HepG2 (cell line): ENCODE data around the gene PKP3. TPM values are rescaled to one million over a fixed set of nuclear protein-coding genes. Genes with fewer than 3 reads are reported as not detected.

ENCODE experiments used
- ATAC-seq: fragments of 200-7000 bp; cut with Tn5 transposase; 3 replicates; pipeline ENCODE4 v1.9.1; 2020; ENCODE audit warnings: mild to moderate bottlenecking, moderate library complexity
- BruUV-seq: library from RNA; stranded (reverse); fragments of 400-500 nt; replicated peaks from 2 replicates; lab custom pipeline; 2021; lab: Mats Ljungman, UMichigan
- CTCF ChIA-PET: fragments of 300-600 bp; formaldehyde crosslinking; extraction: SDS; loops from one replicate; lab custom pipeline; 2021; ENCODE audit warnings: low total read pairs, inconsistent platforms, low intra/inter-chr PET ratio; lab: Yijun Ruan, JAX
- POLR2A ChIA-PET: fragments of 350-600 bp; sonication (Branson Sonifier 250); formaldehyde crosslinking; loops from one replicate; lab custom pipeline; 2020; ENCODE audit warnings: antibody characterized with exemption, inconsistent platforms; lab: Yijun Ruan, JAX
- DNase-seq: peaks from one replicate; pipeline ENCODE4 v3.0.0-alpha.2; 2015; ENCODE audit warnings: low spot score
- FAIRE-seq: peaks from 3 replicates; lab custom pipeline; 2011; peaks lifted over from hg19 to GRCh38; lab: Jason Lieb, UNC
- H2AFZ ChIP-seq: one replicate; pipeline ENCODE4 v1.6.1; 2011; ENCODE audit warnings: low read length, inconsistent platforms
- H3K27ac ChIP-seq: fragments of 300-600 bp; 3 replicates; pipeline ENCODE4 v1.8.0; 2011; ENCODE audit warnings: mixed run types, mild to moderate bottlenecking, mixed read lengths, low read length, inconsistent platforms; ENCODE audit not compliant: insufficient read depth; ENCODE audit errors: extremely low read length
- H3K27me3 ChIP-seq, 2 experiments: fragments of 200-600 bp in 1 of 2; 2 replicates in 1 of 2; 3 replicates in 1 of 2; pipeline versions ENCODE4 v1.6.0 to v1.8.0; 2011; ENCODE audit warnings: low read length in 2 of 2, mild to moderate bottlenecking in 2 of 2, moderate library complexity in 2 of 2, inconsistent platforms in 1 of 2; ENCODE audit not compliant: insufficient read depth in 2 of 2, control insufficient read depth in 1 of 2
- H3K36me3 ChIP-seq, 2 experiments: fragments of 200-600 bp in 1 of 2; replicated peaks in 1 of 2; 2 replicates in 1 of 2; 3 replicates in 1 of 2; pipeline versions ENCODE4 v1.5.1 to v1.8.0; 2011; ENCODE audit warnings: low read length in 2 of 2, inconsistent platforms in 1 of 2; ENCODE audit not compliant: insufficient read depth in 2 of 2, control insufficient read depth in 1 of 2
- H3K4me1 ChIP-seq: 2 replicates; pipeline ENCODE4 v1.5.1; 2012; ENCODE audit warnings: low read length, inconsistent platforms; ENCODE audit not compliant: insufficient read depth
- H3K4me2 ChIP-seq: 2 replicates; pipeline ENCODE4 v1.6.0; 2011; ENCODE audit warnings: low read depth, low read length, inconsistent platforms
- H3K4me3 ChIP-seq, 3 experiments: fragments of 200-600 bp in 1 of 3; sonication (generic), shearing (Covaris generic) in 1 of 3; replicated peaks in 1 of 3; 2 replicates each; pipeline ENCODE4 v1.5.1; 2011 to 2016; ENCODE audit warnings: low read length in 3 of 3, inconsistent platforms in 2 of 3, low read depth in 2 of 3, mild to moderate bottlenecking in 2 of 3, control low read depth in 1 of 3, mixed read lengths in 1 of 3; ENCODE audit not compliant: insufficient read depth in 1 of 3
- H3K79me2 ChIP-seq: one replicate; pipeline ENCODE4 v1.6.1; 2011; ENCODE audit warnings: low read length, inconsistent platforms; ENCODE audit not compliant: insufficient read depth
- H3K9ac ChIP-seq: 2 replicates; pipeline ENCODE4 v1.6.0; 2011; ENCODE audit warnings: mild to moderate bottlenecking, low read depth, low read length, inconsistent platforms; ENCODE audit not compliant: insufficient read depth
- H3K9me3 ChIP-seq: 2 replicates; pipeline ENCODE4 v1.5.1; 2012; ENCODE audit warnings: mild to moderate bottlenecking, low read length
- H4K20me1 ChIP-seq: 2 replicates; pipeline ENCODE4 v1.6.0; 2011; ENCODE audit warnings: inconsistent platforms, mild to moderate bottlenecking, low read length, moderate library complexity; ENCODE audit not compliant: insufficient read depth
- ATF7-NPFF ChIP-seq: sonication (generic); formaldehyde crosslinking; IDR thresholded peaks from 2 replicates; pipeline ENCODE4 v1.8.1; 2023; ENCODE audit warnings: mild to moderate bottlenecking, low read depth, missing genetic modification reagents, moderate library complexity
- CHCHD3 ChIP-seq: sonication (generic); formaldehyde crosslinking; IDR thresholded peaks from 2 replicates; pipeline ENCODE4 v1.8.0; 2022; ENCODE audit warnings: mild to moderate bottlenecking, missing genetic modification reagents, moderate library complexity
- GLMP ChIP-seq: sonication (generic); formaldehyde crosslinking; IDR thresholded peaks from 2 replicates; pipeline ENCODE4 v1.9.0; 2021; ENCODE audit warnings: missing genetic modification reagents, mild to moderate bottlenecking, borderline replicate concordance
- HNF1A ChIP-seq, 2 experiments: sonication (generic) in 1 of 2; formaldehyde crosslinking in 1 of 2; IDR thresholded peaks; 2 replicates each; pipeline versions ENCODE4 v1.4.0 to v1.6.1; 2016 to 2020; ENCODE audit warnings: borderline replicate concordance in 1 of 2, low read depth in 1 of 2, mild to moderate bottlenecking in 1 of 2, missing genetic modification reagents in 1 of 2
- HNF4A ChIP-seq: sonication (generic); formaldehyde crosslinking; IDR thresholded peaks from 2 replicates; pipeline ENCODE4 v1.4.0; 2020; ENCODE audit warnings: missing genetic modification reagents
- MLLT10 ChIP-seq: sonication (generic); formaldehyde crosslinking; IDR thresholded peaks from 2 replicates; pipeline ENCODE4 v1.4.0; 2020; ENCODE audit warnings: missing genetic modification reagents
- NFKB2 ChIP-seq: sonication (generic); formaldehyde crosslinking; IDR thresholded peaks from 2 replicates; pipeline ENCODE4 v1.4.0; 2020; ENCODE audit warnings: missing genetic modification reagents, borderline replicate concordance
- PAWR ChIP-seq: sonication (generic); formaldehyde crosslinking; IDR thresholded peaks from 2 replicates; pipeline ENCODE4 v1.4.0; 2020; ENCODE audit warnings: missing genetic modification reagents, mild to moderate bottlenecking, borderline replicate concordance
- SMAD3 ChIP-seq: sonication (generic); formaldehyde crosslinking; IDR thresholded peaks from 2 replicates; pipeline ENCODE4 v1.4.0; 2020; ENCODE audit warnings: missing genetic modification reagents
- SMAD9 ChIP-seq: sonication (generic); formaldehyde crosslinking; IDR thresholded peaks from 2 replicates; pipeline ENCODE4 v1.5.1; 2020; ENCODE audit warnings: mild to moderate bottlenecking, missing genetic modification reagents
- SP4 ChIP-seq: sonication (generic); formaldehyde crosslinking; IDR thresholded peaks from 2 replicates; pipeline ENCODE4 v1.8.1; 2023; ENCODE audit warnings: mild to moderate bottlenecking, missing genetic modification reagents
- TFE3 ChIP-seq: IDR thresholded peaks from 2 replicates; pipeline ENCODE4 v1.6.1; 2016
- TGIF2 ChIP-seq: IDR thresholded peaks from 2 replicates; pipeline ENCODE4 v1.6.1; 2016; ENCODE audit warnings: control low read depth, missing compliant biosample characterization
- ZNF580 ChIP-seq: IDR thresholded peaks from 2 replicates; pipeline ENCODE4 v1.6.1; 2016; ENCODE audit warnings: low read depth, borderline replicate concordance
- ZNF619 ChIP-seq: sonication (generic); formaldehyde crosslinking; IDR thresholded peaks from 2 replicates; pipeline ENCODE4 v1.4.0; 2020; ENCODE audit warnings: mild to moderate bottlenecking, missing genetic modification reagents
- WGBS: methylation state at CpG from one replicate; pipeline ENCODE4 v1.1.6; 2017; ENCODE audit warnings: low lambda C conversion rate; 5-methylcytosine and 5-hydroxymethylcytosine counted together
- in situ Hi-C: cut with HindIII; loops from 2 replicates; pipeline ENCODE4 v1.10.0; 2017; ENCODE audit warnings: low pct_unique_long_range_greater_than_20kb; ENCODE audit not compliant: extremely low pct_ligation_motif_present
- intact Hi-C: fragments of 100-400 bp; cut with micrococcal nuclease; formaldehyde crosslinking; loops from one replicate; pipeline ENCODE4 v1.10.0; 2022; ENCODE audit not compliant: unreplicated experiment
- polyA plus RNA-seq, 8 experiments: library from polyadenylated mRNA; depleted of rRNA in 3 of 8; stranded (reverse) in 7 of 8; unstranded in 1 of 8; fragments of >200 nt; fragmentation: Illumina TruSeq in 4 of 8; extraction: Trizol in 4 of 8; gene quantifications; 2 replicates each; pipeline versions ENCODE4 v1.2.1 to v1.2.3, GENCODE V29; 2011 to 2016; ENCODE audit warnings: low read depth in 4 of 8, missing spikeins in 1 of 8, mixed read lengths in 1 of 8; ENCODE audit not compliant: insufficient read depth in 1 of 8
- total RNA-seq, 5 experiments: library from RNA; depleted of rRNA; stranded (reverse); fragments of >200 nt; fragmentation: Illumina TruSeq; extraction: Trizol; gene quantifications; 2 replicates each; pipeline ENCODE4 v1.2.3, GENCODE V29; 2016; ENCODE audit warnings: low read depth in 1 of 5
- TF ChIP-seq, protein P1 (sequence below): sonication (generic); formaldehyde crosslinking; IDR thresholded peaks from 2 replicates; pipeline ENCODE4 v1.4.0; 2020; ENCODE audit warnings: missing genetic modification reagents

Gene PKP3
- total and polyA plus RNA-seq, 2 of the 13 experiments (the other 11 are each of a cell fraction or from before 2014, with no cell fraction given), result 18.0 to 28.7 TPM

DNA sequence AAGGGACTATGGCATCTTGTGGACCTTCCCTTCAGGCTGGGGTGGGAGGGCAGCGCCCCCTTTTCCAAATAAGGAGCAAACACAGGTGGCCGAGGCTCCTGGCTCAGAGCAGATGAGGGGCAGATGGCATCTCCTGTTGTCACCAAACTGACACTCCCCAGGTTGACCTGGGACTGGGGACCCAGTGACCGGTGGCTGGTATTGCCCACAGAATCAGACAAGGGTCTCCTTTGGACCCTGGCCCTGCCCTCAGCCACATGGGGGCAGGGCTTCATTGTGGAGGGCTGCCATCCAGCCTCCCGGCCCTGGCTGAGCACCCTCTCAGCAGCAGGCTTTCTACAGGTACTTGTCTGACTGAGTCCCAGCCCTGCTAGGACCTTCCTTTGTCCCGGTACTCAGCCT is 21.6 kb downstream of the PKP3 start:
- peak overlapping the region; percentile 67 for H3K4me2 ChIP-seq
- ATAC-seq (peak; percentile 38), FAIRE-seq (no peak), DNase-seq (no peak)
- in situ Hi-C loops (no loop called here), intact Hi-C loops (no loop called here)
- H4K20me1 ChIP-seq, result no peaks in the 10 kb centered on the region
- no peaks in the 10 kb centered on the region for H3K79me2 ChIP-seq
- H3K36me3 ChIP-seq, result no peaks in the 10 kb centered on the region
- no peak overlapping the region for H3K27ac ChIP-seq
- POLR2A ChIA-PET, result interaction anchor here (1.5 to 2.8 kb wide), 5 partner anchors 26 to 90 kb away, joined by 6 to 14 read pairs (median 7); partner anchors contain the start of genes ANO9 and RNH1
- 0% methylated on average over 1 of the region's 5 CpGs for WGBS
- peak overlapping the region; percentile 36 to 67 (median 42) for H3K4me3 ChIP-seq
- no peaks in the 10 kb centered on the region for H3K9me3 ChIP-seq
- peaks cover 39% of the 10 kb centered on the region for H3K4me1 ChIP-seq
- H3K9ac ChIP-seq, result no peak overlapping the region
- no TSS peak for BruUV-seq
- CTCF ChIA-PET, result no interaction called here
- no peak overlapping the region for H2AFZ ChIP-seq
- peaks cover 2 to 10% of the 10 kb centered on the region in 2 experiments; a peak in 1 of 5 replicates for H3K27me3 ChIP-seq
- no peak for TF ChIP-seq CHCHD3
- TF ChIP-seq ZNF619, result no peak
- no peak for TF ChIP-seq TFE3 (CRISPR knock-in tag)
- TF ChIP-seq HNF1A (IDR thresholded peaks at IDR 0.05; ENCODE audit: low read depth), result no peak
- no peak for TF ChIP-seq HNF1A (CRISPR knock-in tag; IDR thresholded peaks at IDR 0.05; ENCODE audit: borderline replicate concordance)
- no peak for TF ChIP-seq SMAD3 (CRISPR knock-in tag)
- TF ChIP-seq SMAD9, result no peak
- TF ChIP-seq MLLT10 (CRISPR knock-in tag), result no peak
- TF ChIP-seq ATF7-NPFF, result no peak
- TF ChIP-seq ZNF580 (CRISPR knock-in tag), result no peak
- TF ChIP-seq GLMP (CRISPR knock-in tag), result no peak
- no peak for TF ChIP-seq SP4
- TF ChIP-seq PAWR, result no peak
- TF ChIP-seq HNF4A, result peak; percentile 25; the same call in 1 of the 2 replicates
- TF ChIP-seq, protein P1, sequence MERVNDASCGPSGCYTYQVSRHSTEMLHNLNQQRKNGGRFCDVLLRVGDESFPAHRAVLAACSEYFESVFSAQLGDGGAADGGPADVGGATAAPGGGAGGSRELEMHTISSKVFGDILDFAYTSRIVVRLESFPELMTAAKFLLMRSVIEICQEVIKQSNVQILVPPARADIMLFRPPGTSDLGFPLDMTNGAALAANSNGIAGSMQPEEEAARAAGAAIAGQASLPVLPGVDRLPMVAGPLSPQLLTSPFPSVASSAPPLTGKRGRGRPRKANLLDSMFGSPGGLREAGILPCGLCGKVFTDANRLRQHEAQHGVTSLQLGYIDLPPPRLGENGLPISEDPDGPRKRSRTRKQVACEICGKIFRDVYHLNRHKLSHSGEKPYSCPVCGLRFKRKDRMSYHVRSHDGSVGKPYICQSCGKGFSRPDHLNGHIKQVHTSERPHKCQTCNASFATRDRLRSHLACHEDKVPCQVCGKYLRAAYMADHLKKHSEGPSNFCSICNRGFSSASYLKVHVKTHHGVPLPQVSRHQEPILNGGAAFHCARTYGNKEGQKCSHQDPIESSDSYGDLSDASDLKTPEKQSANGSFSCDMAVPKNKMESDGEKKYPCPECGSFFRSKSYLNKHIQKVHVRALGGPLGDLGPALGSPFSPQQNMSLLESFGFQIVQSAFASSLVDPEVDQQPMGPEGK (CRISPR knock-in tag), result peak; percentile 9; the same call in 1 of the 2 replicates
- no peak for TF ChIP-seq TGIF2 (CRISPR knock-in tag)
- TF ChIP-seq NFKB2 (CRISPR knock-in tag), result 0 out of 2 replicates have a peak, but pooled peaks have one; percentile 2
